BJ (cell line): ENCODE results near the gene ANKRD44. TPM values are rescaled to one million over a fixed set of nuclear protein-coding genes. Genes with fewer than 3 reads are reported as not detected.
"Not testable (repeated sequence)": the region's sequence is repeated elsewhere in the genome, so short reads cannot be mapped to it uniquely, and the experiment has no call there.

Experiments used
- CTCF ChIA-PET: fragments of 350-600 bp; formaldehyde crosslinking; extraction: SDS; loops from one replicate; lab custom pipeline; 2021; ENCODE audit warnings: antibody characterized with exemption, inconsistent platforms; lab: Yijun Ruan, JAX
- POLR2A ChIA-PET: fragments of 300-600 bp; sonication (Branson Sonifier 250); formaldehyde crosslinking; extraction: SDS; loops from one replicate; lab custom pipeline; 2021; ENCODE audit warnings: antibody characterized with exemption; lab: Charles Lee
- DNase-seq: peaks from one replicate; pipeline ENCODE4 v3.0.0-alpha.2; 2011; ENCODE audit warnings: low read depth
- H3K27me3 ChIP-seq: 2 replicates; pipeline ENCODE4 v1.6.0; 2011; ENCODE audit warnings: low read length; ENCODE audit not compliant: control insufficient read depth, insufficient read depth
- H3K36me3 ChIP-seq: 2 replicates; pipeline ENCODE4 v1.5.1; 2011; ENCODE audit warnings: low read length; ENCODE audit not compliant: control insufficient read depth, insufficient read depth
- H3K4me3 ChIP-seq: 2 replicates; pipeline ENCODE4 v1.5.1; 2011; ENCODE audit warnings: low read depth, mild to moderate bottlenecking, control low read depth, low read length
- CTCF ChIP-seq: IDR thresholded peaks from 2 replicates; pipeline ENCODE4 v1.5.1; 2011; ENCODE audit warnings: low read depth, mild to moderate bottlenecking, control low read depth, inconsistent platforms, low read length, moderate library complexity; ENCODE audit not compliant: insufficient read depth
- polyA plus RNA-seq: library from polyadenylated mRNA; depleted of rRNA; stranded (reverse); fragments of >200 nt; gene quantifications from 2 replicates; pipeline ENCODE4 v1.2.3, GENCODE V29; 2011

ANKRD44 gene
- polyA plus RNA-seq, 1 experiment, result 12.4 TPM

DNA sequence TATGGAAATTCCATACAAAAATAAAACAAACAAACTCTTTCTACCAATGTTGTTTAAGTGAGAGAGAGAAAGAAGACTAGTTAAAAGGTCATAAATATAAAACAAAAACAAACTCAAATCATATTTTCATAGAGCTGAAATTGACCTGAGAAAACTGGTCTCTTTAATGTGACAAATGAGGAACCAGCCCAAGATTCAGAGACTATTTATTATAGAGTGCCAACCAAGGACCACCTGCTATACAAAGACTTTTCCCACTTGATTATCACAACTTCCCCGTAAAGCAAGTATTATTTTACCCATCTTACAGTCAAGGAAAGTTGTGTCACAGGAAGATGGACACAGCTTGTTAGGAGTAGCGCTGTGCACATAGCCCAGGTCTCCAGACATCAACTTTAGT is 13.3 kb downstream of the ANKRD44 start:
- no peaks in the 10 kb centered on the region for H3K27me3 ChIP-seq
- POLR2A ChIA-PET, result no interaction called here
- no peak for TF ChIP-seq CTCF
- DNase-seq, result no peak
- CTCF ChIA-PET, result interaction anchor here (1.3 kb wide), 1 partner anchor 14 kb away, joined by 4 read pairs; no protein-coding TSS in a partner anchor
- no peaks in the 10 kb centered on the region for H3K36me3 ChIP-seq
- no peak overlapping the region for H3K4me3 ChIP-seq

DNA sequence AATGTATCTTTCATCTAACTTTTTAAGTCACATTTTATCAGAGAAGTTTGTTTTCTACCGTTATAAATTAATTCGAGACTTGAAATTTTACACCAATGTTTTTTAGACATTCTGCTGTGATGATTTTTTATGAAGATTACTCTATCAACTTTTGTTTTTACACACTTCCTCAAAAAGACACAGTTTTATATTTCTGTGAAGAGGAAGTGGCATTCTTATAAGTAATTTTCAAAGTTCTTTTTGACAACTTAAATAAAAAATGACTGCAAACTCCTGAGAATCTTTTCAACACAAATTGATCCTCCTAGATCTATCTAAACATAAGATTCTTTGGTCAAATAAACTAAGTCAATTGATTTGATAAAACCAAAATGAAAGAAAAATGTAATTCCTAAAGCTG is 13.7 kb downstream of the ANKRD44 start:
- no peak for DNase-seq
- H3K27me3 ChIP-seq, result no peaks in the 10 kb centered on the region
- no peaks in the 10 kb centered on the region for H3K36me3 ChIP-seq
- H3K4me3 ChIP-seq, result no peak overlapping the region
- ChIA-PET CTCF (interaction anchor here (1.3 kb wide), 1 partner anchor 14 kb away, joined by 4 read pairs; no protein-coding TSS in a partner anchor), POLR2A (no interaction called here)
- TF ChIP-seq CTCF, result no peak

DNA sequence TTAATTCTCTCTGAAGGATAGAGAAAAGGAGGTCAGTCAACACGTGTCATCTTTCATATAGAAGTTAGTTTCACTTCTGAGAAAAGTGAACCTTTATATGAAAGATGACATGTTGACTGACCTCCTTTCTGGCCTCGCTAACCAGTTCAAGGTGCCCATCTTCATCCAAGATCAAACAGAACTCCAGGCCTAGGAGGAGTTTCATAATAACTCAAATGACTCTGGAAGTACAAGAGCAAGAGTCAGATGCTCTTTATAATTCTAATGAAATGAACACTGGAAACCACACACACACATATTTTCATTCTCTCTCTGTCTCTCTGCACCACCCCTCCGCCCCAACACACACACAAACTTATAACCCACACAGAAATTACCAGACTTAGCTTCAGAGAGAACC is 16.3 kb downstream of the ANKRD44 start:
- CTCF ChIA-PET, result no interaction called here

GRCh38 chr2:197293252-197294007 is 17.1 kb downstream of the ANKRD44 start:
- no peak for DNase-seq
- Histone ChIP-seq H3K4me3 (no peak overlapping the region), H3K27me3 (no peaks in the 10 kb centered on the region), H3K36me3 (no peaks in the 10 kb centered on the region)
- CTCF ChIA-PET, result no interaction called here
- POLR2A ChIA-PET, result no interaction called here
- no peak for TF ChIP-seq CTCF

More for the DNA sequence above, 16.3 kb downstream of the ANKRD44 start:
- H3K36me3 ChIP-seq, result no peaks in the 10 kb centered on the region
- H3K4me3 ChIP-seq, result no peak overlapping the region
- H3K27me3 ChIP-seq, result no peaks in the 10 kb centered on the region
- no peak for DNase-seq
- TF ChIP-seq CTCF, result no peak
- POLR2A ChIA-PET, result no interaction called here

DNA sequence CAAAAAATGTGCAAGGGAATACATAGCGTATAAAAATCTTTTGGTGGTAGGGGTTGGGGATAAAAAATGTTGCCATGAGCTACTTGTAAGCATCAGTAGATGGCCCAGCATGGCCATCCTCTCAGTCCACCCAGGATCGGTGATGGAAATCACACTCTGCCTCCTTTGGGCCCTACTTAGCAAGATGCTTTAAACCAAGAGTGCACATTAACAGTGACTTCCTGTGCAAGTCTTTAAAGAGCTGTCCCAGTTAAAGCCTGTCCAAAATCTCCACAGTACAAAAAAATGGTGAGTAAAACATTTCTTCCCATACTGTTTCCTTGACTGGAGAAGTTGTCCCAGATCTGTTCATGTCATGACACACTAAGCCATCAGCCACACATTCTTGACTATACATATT is 18.0 kb downstream of the ANKRD44 start:
- DNase-seq, result no peak
- POLR2A ChIA-PET, result no interaction called here
- Histone ChIP-seq H3K4me3 (no peak overlapping the region), H3K36me3 (no peaks in the 10 kb centered on the region), H3K27me3 (no peaks in the 10 kb centered on the region)
- TF ChIP-seq CTCF, result no peak
- CTCF ChIA-PET, result no interaction called here

GRCh38 chr2:197287596-197287932 is 23.0 kb downstream of the ANKRD44 start:
- ChIA-PET POLR2A (interaction anchor here (0.7 kb wide), 1 partner anchor 8 kb away, joined by 3 read pairs; no protein-coding TSS in a partner anchor), CTCF (interaction anchor here (0.9 kb wide), 1 partner anchor 31 kb away, joined by 4 read pairs; no protein-coding TSS in a partner anchor)
- H3K4me3 ChIP-seq, DNase-seq, H3K36me3 ChIP-seq, H3K27me3 ChIP-seq: not testable (repeated sequence)
